Coronary artery (tissue), 2 donors: ENCODE results near the gene TASOR2.
A peak's percentile ranks its signal among the peaks of the same experiment; 100 is the strongest.

Source experiments
- DNase-seq: peaks from one replicate; pipeline ENCODE4 v3.0.0-alpha.2; 2017; ENCODE audit warnings: low spot score
- H3K27ac ChIP-seq, 2 donors: fragments of 200-600 bp; sonication (generic); one replicate each; pipeline ENCODE4 v1.5.1; 2016 to 2019
- H3K4me3 ChIP-seq: fragments of 200-600 bp; sonication (generic); 2 replicates; pipeline ENCODE4 v1.5.1; 2016; ENCODE audit warnings: mild to moderate bottlenecking, moderate library complexity
- TF ChIP-seq, protein P1 (sequence below): fragments of 200-600 bp; sonication (generic); IDR thresholded peaks from one replicate; pipeline ENCODE4 v1.5.1; 2019; ENCODE audit warnings: antibody characterized with exemption

Gene TASOR2

DNA sequence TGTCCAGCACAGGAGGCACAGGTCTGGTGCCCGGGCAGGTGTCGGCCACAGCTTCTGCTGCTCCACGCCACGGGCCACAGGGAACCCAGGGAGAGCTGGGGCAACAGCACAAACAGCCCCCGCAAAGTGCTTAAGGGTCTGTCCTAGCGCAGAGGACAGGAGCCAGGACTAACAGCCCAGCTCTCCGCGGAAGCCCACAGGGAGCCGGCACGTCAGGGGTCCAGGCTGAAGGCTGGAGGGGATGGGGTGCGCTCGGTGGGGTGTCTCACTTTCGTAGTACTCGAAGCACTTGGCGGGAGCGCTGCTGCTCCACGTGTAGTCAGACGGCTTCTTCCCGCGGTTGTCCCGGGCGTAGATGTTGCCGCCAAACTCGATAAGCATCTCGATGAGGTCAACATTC, 43.1 kb upstream of the TASOR2 start:
- DNase-seq = no peak
- TF ChIP-seq, protein P1, sequence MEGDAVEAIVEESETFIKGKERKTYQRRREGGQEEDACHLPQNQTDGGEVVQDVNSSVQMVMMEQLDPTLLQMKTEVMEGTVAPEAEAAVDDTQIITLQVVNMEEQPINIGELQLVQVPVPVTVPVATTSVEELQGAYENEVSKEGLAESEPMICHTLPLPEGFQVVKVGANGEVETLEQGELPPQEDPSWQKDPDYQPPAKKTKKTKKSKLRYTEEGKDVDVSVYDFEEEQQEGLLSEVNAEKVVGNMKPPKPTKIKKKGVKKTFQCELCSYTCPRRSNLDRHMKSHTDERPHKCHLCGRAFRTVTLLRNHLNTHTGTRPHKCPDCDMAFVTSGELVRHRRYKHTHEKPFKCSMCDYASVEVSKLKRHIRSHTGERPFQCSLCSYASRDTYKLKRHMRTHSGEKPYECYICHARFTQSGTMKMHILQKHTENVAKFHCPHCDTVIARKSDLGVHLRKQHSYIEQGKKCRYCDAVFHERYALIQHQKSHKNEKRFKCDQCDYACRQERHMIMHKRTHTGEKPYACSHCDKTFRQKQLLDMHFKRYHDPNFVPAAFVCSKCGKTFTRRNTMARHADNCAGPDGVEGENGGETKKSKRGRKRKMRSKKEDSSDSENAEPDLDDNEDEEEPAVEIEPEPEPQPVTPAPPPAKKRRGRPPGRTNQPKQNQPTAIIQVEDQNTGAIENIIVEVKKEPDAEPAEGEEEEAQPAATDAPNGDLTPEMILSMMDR = no peak

DNA sequence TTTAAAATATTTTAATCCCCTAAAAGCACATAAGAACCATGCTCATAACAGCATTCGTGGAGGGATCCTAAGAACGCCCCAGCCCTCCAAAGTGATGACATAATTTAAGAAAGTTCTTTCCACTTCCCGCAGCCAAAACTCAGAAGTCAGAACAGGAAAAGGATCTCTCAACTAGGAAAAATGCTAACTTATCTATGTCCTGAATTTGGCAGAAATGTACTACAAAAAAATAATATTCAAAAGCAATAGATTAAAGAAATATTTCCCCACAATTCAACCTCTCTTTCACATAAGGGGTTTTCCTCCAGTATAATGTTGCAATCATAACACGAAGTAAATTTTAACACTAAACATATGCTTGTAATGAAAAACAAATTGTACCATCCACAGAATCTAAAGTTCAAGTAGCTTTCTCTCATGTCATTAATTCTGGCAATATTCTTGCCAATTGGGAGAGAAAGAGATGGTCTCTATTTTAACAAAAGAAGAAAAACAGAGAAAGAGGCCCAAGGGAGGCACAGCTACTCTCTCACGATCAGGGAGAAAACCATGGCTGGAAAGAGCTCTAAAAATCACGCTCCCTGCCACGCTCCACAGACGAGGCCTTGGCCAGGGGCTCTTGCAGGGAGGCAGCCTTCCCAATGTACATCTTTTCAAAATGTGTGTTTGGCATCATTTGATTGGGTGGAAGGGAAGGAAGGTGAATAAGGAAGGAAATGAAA, 41.1 kb upstream of the TASOR2 start:
- peak overlapping the region; percentile 66 to 74 for H3K27ac ChIP-seq
- H3K4me3 ChIP-seq = no peak overlapping the region
- TF ChIP-seq, protein P1 = no peak
- DNase-seq = no peak

More for the DNA sequence above, 43.1 kb upstream of the TASOR2 start:
- no peak overlapping the region for H3K4me3 ChIP-seq
- H3K27ac ChIP-seq = no peak overlapping the region

DNA sequence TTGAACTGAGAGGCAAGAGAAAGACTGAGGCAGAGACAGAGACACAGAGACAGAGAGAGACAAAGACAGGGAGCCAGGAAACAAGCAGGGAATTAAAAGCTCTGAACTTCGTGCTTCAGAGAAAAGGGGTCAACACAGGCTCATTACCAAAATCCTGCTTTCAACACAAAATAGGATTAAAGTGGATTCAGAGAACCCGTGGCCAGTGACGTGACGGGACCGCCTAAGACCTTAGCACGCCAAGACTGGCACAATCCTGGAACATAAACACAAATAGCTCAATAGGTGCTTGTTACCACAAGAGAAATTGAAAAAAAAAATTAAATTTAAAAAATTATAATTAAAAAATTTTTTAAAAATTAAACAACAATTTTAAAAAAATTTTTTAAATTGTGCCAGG, 39.7 kb upstream of the TASOR2 start:
- peak overlapping the region in 1 of 2 donors; percentile 6 for H3K27ac ChIP-seq
- TF ChIP-seq, protein P1 = no peak
- no peak for DNase-seq
- H3K4me3 ChIP-seq = no peak overlapping the region

DNA sequence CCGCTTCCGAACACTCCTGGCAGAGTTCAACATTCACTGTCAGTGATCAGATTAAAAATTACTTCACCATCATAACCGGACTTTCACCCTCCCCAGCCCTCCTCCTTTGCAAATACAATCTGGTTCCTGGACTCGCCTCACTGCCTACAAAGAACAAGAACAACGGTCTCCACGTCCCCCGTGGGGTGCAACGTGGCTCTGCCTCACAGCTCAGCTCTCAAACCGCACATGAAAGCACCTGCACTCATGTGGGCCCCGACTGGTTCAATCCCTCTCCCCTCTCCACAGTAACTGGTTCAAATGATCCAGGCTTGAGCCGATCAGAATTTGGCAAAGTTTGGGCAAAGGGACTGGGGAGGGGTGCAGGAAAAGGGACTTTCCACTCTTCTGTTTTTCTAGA, 39.3 kb upstream of the TASOR2 start:
- TF ChIP-seq, protein P1 = no peak
- H3K27ac ChIP-seq = peak overlapping the region; percentile 6 to 83
- no peak for DNase-seq
- H3K4me3 ChIP-seq = no peak overlapping the region

DNA sequence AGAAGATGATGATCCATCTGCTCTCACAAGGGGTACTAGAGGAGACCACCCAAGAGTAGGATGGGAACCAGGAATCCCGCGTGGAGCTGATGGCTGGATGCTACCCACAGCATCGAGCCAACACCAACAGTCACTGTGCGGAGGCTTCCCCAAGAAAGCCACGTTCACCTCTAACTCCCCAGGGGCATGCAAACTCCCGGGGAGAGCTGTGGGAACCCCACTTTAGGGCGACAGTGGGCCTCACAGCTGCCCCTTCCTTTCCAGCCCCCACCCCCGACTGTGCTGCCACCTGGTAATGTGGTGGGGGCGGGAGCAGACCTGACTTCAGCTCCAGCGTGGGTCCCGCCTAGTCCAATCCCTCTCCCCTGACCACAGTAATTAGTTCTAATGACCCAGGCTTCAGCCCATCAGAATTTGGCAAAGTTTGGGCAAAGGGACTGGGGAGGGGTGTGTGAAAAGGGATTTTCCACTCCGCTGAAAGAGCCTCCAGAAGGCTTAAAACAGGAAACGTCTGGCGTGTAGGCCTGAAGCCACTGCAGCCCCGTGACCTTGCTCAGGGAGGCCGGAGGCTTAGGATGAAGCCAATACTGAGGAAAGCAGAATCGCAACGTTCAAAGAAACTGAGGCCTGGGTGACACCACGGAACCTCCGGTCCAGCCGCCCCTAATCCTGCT, 38.6 kb upstream of the TASOR2 start:
- DNase-seq = no peak
- Histone ChIP-seq H3K4me3 (no peak overlapping the region), H3K27ac (peak overlapping the region; percentile 6 to 83)
- TF ChIP-seq, protein P1 = no peak

DNA sequence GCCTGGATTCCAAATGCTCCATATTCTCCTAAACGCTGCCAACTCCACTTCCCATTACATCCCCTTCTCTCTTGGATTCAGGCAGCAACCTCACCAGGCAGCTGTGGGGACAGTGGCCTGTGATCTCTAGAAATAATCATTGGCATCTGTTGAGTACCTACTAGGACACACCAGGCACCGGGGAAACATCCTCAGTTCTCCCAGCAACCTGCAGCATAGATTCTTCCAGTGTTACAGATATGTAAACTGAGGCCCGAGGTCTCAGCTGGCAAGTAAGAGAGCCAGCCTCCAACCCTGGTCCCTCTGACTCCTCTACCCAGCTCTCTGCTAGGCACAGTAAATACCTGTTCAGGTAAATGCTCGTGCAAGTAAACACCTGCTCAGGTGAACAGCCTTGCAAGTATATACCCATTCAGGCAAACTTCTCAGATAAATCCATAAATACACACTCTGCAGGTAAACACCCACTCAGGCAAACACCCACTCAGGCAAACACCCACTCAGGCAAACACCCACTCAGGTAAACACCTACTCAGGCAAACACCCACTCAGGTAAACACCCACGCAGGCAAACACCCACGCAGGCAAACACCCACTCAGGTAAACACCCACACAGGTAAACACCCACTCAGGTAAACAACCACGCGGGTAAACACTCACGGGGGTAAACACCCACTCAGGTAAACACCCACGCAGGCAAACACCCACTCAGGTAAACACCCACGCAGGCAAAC, 37.0 kb upstream of the TASOR2 start:
- TF ChIP-seq, protein P1 = no peak
- H3K27ac ChIP-seq = peak overlapping the region in 1 of 2 donors; percentile 32

More for the DNA sequence above, 37.0 kb upstream of the TASOR2 start:
- DNase-seq = peak; percentile 54
- H3K4me3 ChIP-seq = no peak overlapping the region
